ENCODE results near the gene HSD17B13.

Gene HSD17B13

DNA sequence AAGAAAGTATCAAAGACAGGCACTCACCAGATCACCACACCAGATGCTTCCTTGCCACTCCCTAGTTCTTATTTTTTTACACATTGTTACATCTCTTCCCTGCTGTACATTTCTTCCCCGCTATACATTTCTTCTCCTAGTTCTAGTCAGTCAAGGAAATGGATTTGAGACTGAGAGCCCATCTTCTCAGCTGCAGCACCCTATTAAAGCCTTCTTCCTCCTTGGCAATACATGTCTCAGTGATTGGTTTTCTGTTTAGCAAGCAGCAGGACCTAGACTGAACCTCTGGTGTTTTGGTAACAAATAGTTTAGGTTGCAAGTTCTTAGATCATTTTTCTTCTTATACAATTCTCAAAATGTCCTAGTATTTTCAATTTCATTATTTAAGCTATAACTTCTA, 66.9 kb downstream of the HSD17B13 start:
- H3K4me1 ChIP-seq (ENCODE audit: control insufficient read depth in 5 of 5, insufficient read depth in 5 of 5, low read length in 5 of 5): peaks cover 0 to 5% (median 0%) of the 10 kb centered on the region in 5 donors
- H3K36me3 ChIP-seq (ENCODE audit: control insufficient read depth in 5 of 5, insufficient read depth in 5 of 5, low read length in 5 of 5): no peaks in the 10 kb centered on the region
- no peak overlapping the region for H3K9ac ChIP-seq (ENCODE audit: low read length in 5 of 5)
- no peaks in the 10 kb centered on the region for H3K27me3 ChIP-seq (ENCODE audit: control insufficient read depth in 5 of 5, insufficient read depth in 4 of 5, low read length in 5 of 5)
- no peak overlapping the region for H3K27ac ChIP-seq (ENCODE audit: low read depth, low read length)
- no peaks in the 10 kb centered on the region for H3K9me3 ChIP-seq (ENCODE audit: control insufficient read depth in 5 of 5, low read length in 5 of 5)
- no peak overlapping the region for H3K4me3 ChIP-seq (ENCODE audit: low read depth in 1 of 5, low read length in 5 of 5)
